ENCODE data around the gene STPG4.
"Not testable (repeated sequence)": the region's sequence is repeated elsewhere in the genome, so short reads cannot be mapped to it uniquely, and the experiment has no call there.

STPG4 gene

GRCh38 chr2:47174733-47175361, 19.7 kb upstream of the STPG4 start:
- Histone ChIP-seq H3K4me1 (ENCODE audit: control insufficient read depth in 2 of 2, insufficient read depth in 2 of 2, low read length in 2 of 2) (peaks cover 33 to 48% of the 10 kb centered on the region in 2 donors), H3K27me3 (ENCODE audit: control insufficient read depth in 2 of 2, insufficient read depth in 2 of 2, low read length in 2 of 2) (no peaks in the 10 kb centered on the region), H3K4me3 (ENCODE audit: low read length in 2 of 2) (peak overlapping the region; percentile 93 to 96), H3K9me3 (ENCODE audit: control insufficient read depth in 2 of 2, low read length in 2 of 2) (no peaks in the 10 kb centered on the region), H3K9ac (ENCODE audit: low read depth in 1 of 2, low read length in 2 of 2) (peak overlapping the region; percentile 99), H3K27ac (ENCODE audit: low read depth in 2 of 2, low read length in 2 of 2) (peak overlapping the region; percentile 97 to 99), H3K36me3 (ENCODE audit: control insufficient read depth in 2 of 2, insufficient read depth in 2 of 2, low read length in 2 of 2) (peaks cover 7 to 13% of the 10 kb centered on the region in 2 donors)

- Histone ChIP-seq H3K27ac (ENCODE audit: low read depth in 2 of 2, low read length in 2 of 2) (peak overlapping the region; percentile 97 to 99), H3K9me3 (ENCODE audit: control insufficient read depth in 2 of 2, low read length in 2 of 2) (no peaks in the 10 kb centered on the region), H3K36me3 (ENCODE audit: control insufficient read depth in 2 of 2, insufficient read depth in 2 of 2, low read length in 2 of 2) (peaks cover 10 to 17% of the 10 kb centered on the region in 2 donors), H3K9ac (ENCODE audit: low read depth in 1 of 2, low read length in 2 of 2) (peak overlapping the region; percentile 99), H3K4me1 (ENCODE audit: control insufficient read depth in 2 of 2, insufficient read depth in 2 of 2, low read length in 2 of 2) (peaks cover 33 to 48% of the 10 kb centered on the region in 2 donors), H3K4me3 (ENCODE audit: low read length in 2 of 2) (peak overlapping the region; percentile 93 to 96), H3K27me3 (ENCODE audit: control insufficient read depth in 2 of 2, insufficient read depth in 2 of 2, low read length in 2 of 2) (no peaks in the 10 kb centered on the region)
Measured at GRCh38 chr2:47173986-47174732, 19.1 kb upstream of the STPG4 start.

- H3K4me3 ChIP-seq (ENCODE audit: low read length in 2 of 2) = peak overlapping the region; percentile 37 to 93
Measured at GRCh38 chr2:47172922-47173695, 18.0 kb upstream of the STPG4 start.

GRCh38 chr2:47172156-47172921, 17.2 kb upstream of the STPG4 start:
- Histone ChIP-seq H3K36me3 (ENCODE audit: control insufficient read depth in 2 of 2, insufficient read depth in 2 of 2, low read length in 2 of 2) (peaks cover 15 to 21% of the 10 kb centered on the region in 2 donors), H3K9me3 (ENCODE audit: control insufficient read depth in 2 of 2, low read length in 2 of 2) (no peaks in the 10 kb centered on the region), H3K27ac (ENCODE audit: low read depth in 2 of 2, low read length in 2 of 2) (peak overlapping the region in 1 of 2 donors; percentile 97), H3K27me3 (ENCODE audit: control insufficient read depth in 2 of 2, insufficient read depth in 2 of 2, low read length in 2 of 2) (no peaks in the 10 kb centered on the region), H3K9ac (ENCODE audit: low read depth in 1 of 2, low read length in 2 of 2) (no peak overlapping the region), H3K4me3 (ENCODE audit: low read length in 2 of 2) (peak overlapping the region; percentile 22 to 93), H3K4me1 (ENCODE audit: control insufficient read depth in 2 of 2, insufficient read depth in 2 of 2, low read length in 2 of 2) (peaks cover 33 to 40% of the 10 kb centered on the region in 2 donors)

More at GRCh38 chr2:47172922-47173695, 18.0 kb upstream of the STPG4 start:
- no peaks in the 10 kb centered on the region for H3K9me3 ChIP-seq (ENCODE audit: control insufficient read depth in 2 of 2, low read length in 2 of 2)
- peak overlapping the region; percentile 97 to 99 for H3K27ac ChIP-seq (ENCODE audit: low read depth in 2 of 2, low read length in 2 of 2)
- peak overlapping the region; percentile 26 to 99 for H3K9ac ChIP-seq (ENCODE audit: low read depth in 1 of 2, low read length in 2 of 2)
- H3K27me3 ChIP-seq (ENCODE audit: control insufficient read depth in 2 of 2, insufficient read depth in 2 of 2, low read length in 2 of 2) = no peaks in the 10 kb centered on the region
- H3K4me1 ChIP-seq (ENCODE audit: control insufficient read depth in 2 of 2, insufficient read depth in 2 of 2, low read length in 2 of 2) = peaks cover 33 to 48% of the 10 kb centered on the region in 2 donors
- peaks cover 10 to 20% of the 10 kb centered on the region in 2 donors for H3K36me3 ChIP-seq (ENCODE audit: control insufficient read depth in 2 of 2, insufficient read depth in 2 of 2, low read length in 2 of 2)

- H3K9ac ChIP-seq (ENCODE audit: low read depth in 1 of 2, low read length in 2 of 2) = no peak overlapping the region
- peaks cover 25 to 28% of the 10 kb centered on the region in 2 donors for H3K36me3 ChIP-seq (ENCODE audit: control insufficient read depth in 2 of 2, insufficient read depth in 2 of 2, low read length in 2 of 2)
- no peak overlapping the region for H3K4me3 ChIP-seq (ENCODE audit: low read length in 2 of 2)
- no peaks in the 10 kb centered on the region for H3K9me3 ChIP-seq (ENCODE audit: control insufficient read depth in 2 of 2, low read length in 2 of 2)
- no peaks in the 10 kb centered on the region for H3K27me3 ChIP-seq (ENCODE audit: control insufficient read depth in 2 of 2, insufficient read depth in 2 of 2, low read length in 2 of 2)
- H3K27ac ChIP-seq (ENCODE audit: low read depth in 2 of 2, low read length in 2 of 2) = no peak overlapping the region
- H3K4me1 ChIP-seq (ENCODE audit: control insufficient read depth in 2 of 2, insufficient read depth in 2 of 2, low read length in 2 of 2) = peaks cover 33 to 40% of the 10 kb centered on the region in 2 donors
Measured at GRCh38 chr2:47169784-47170183, 14.7 kb upstream of the STPG4 start.

DNA sequence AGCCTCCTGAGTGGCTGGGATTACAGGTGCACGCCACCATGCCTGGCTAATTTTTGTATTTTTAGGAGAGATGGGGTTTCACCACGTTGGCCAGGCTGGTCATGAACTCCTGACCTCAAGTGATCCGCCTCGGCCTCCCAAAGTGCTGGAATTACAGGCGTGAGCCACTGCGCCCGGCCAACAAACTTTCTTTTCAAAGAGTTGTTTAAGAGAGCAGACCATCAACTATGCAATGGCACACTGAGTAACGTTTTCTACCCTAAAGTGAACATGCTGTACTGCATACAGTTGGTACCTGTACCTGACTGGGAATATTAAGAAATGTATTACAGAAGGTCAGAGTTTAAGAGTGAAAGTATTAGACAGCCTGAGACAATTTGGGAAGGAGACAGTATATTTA, 13.8 kb upstream of the STPG4 start:
- not testable (repeated sequence) for H3K9me3 ChIP-seq (ENCODE audit: control insufficient read depth in 2 of 2, low read length in 2 of 2); H3K27ac ChIP-seq (ENCODE audit: low read depth in 2 of 2, low read length in 2 of 2); H3K27me3 ChIP-seq (ENCODE audit: control insufficient read depth in 2 of 2, insufficient read depth in 2 of 2, low read length in 2 of 2); H3K4me3 ChIP-seq (ENCODE audit: low read length in 2 of 2); H3K9ac ChIP-seq (ENCODE audit: low read depth in 1 of 2, low read length in 2 of 2)
- Histone ChIP-seq H3K36me3 (ENCODE audit: control insufficient read depth in 2 of 2, insufficient read depth in 2 of 2, low read length in 2 of 2) (peaks cover 28% of the 10 kb centered on the region in 2 donors), H3K4me1 (ENCODE audit: control insufficient read depth in 2 of 2, insufficient read depth in 2 of 2, low read length in 2 of 2) (peaks cover 33 to 36% of the 10 kb centered on the region in 2 donors)

GRCh38 chr2:47167149-47167548, 12.0 kb upstream of the STPG4 start:
- Histone ChIP-seq H3K4me1 (ENCODE audit: control insufficient read depth in 2 of 2, insufficient read depth in 2 of 2, low read length in 2 of 2) (peaks cover 20 to 25% of the 10 kb centered on the region in 2 donors), H3K27ac (ENCODE audit: low read depth in 2 of 2, low read length in 2 of 2) (no peak overlapping the region), H3K9me3 (ENCODE audit: control insufficient read depth in 2 of 2, low read length in 2 of 2) (no peaks in the 10 kb centered on the region), H3K36me3 (ENCODE audit: control insufficient read depth in 2 of 2, insufficient read depth in 2 of 2, low read length in 2 of 2) (peaks cover 25 to 36% of the 10 kb centered on the region in 2 donors), H3K4me3 (ENCODE audit: low read length in 2 of 2) (no peak overlapping the region), H3K9ac (ENCODE audit: low read depth in 1 of 2, low read length in 2 of 2) (no peak overlapping the region), H3K27me3 (ENCODE audit: control insufficient read depth in 2 of 2, insufficient read depth in 2 of 2, low read length in 2 of 2) (no peaks in the 10 kb centered on the region)

- H3K9ac ChIP-seq (ENCODE audit: low read depth in 1 of 2, low read length in 2 of 2) = no peak overlapping the region
- no peaks in the 10 kb centered on the region for H3K9me3 ChIP-seq (ENCODE audit: control insufficient read depth in 2 of 2, low read length in 2 of 2)
- no peak overlapping the region for H3K4me3 ChIP-seq (ENCODE audit: low read length in 2 of 2)
- peaks cover 5 to 7% of the 10 kb centered on the region in 2 donors for H3K4me1 ChIP-seq (ENCODE audit: control insufficient read depth in 2 of 2, insufficient read depth in 2 of 2, low read length in 2 of 2)
- H3K27me3 ChIP-seq (ENCODE audit: control insufficient read depth in 2 of 2, insufficient read depth in 2 of 2, low read length in 2 of 2) = no peaks in the 10 kb centered on the region
- H3K36me3 ChIP-seq (ENCODE audit: control insufficient read depth in 2 of 2, insufficient read depth in 2 of 2, low read length in 2 of 2) = peaks cover 34 to 54% of the 10 kb centered on the region in 2 donors
- H3K27ac ChIP-seq (ENCODE audit: low read depth in 2 of 2, low read length in 2 of 2) = no peak overlapping the region
Measured at GRCh38 chr2:47165001-47165555, 10.0 kb upstream of the STPG4 start.

- H3K36me3 ChIP-seq (ENCODE audit: control insufficient read depth in 2 of 2, insufficient read depth in 2 of 2, low read length in 2 of 2) = peaks cover 36 to 62% of the 10 kb centered on the region in 2 donors
- no peak overlapping the region for H3K4me3 ChIP-seq (ENCODE audit: low read length in 2 of 2)
Measured at GRCh38 chr2:47162780-47163179, 7.7 kb upstream of the STPG4 start.

More at GRCh38 chr2:47162780-47163179, 7.7 kb upstream of the STPG4 start:
- H3K4me1 ChIP-seq (ENCODE audit: control insufficient read depth in 2 of 2, insufficient read depth in 2 of 2, low read length in 2 of 2) = peaks cover 5 to 7% of the 10 kb centered on the region in 2 donors
- no peaks in the 10 kb centered on the region for H3K27me3 ChIP-seq (ENCODE audit: control insufficient read depth in 2 of 2, insufficient read depth in 2 of 2, low read length in 2 of 2)
- no peak overlapping the region for H3K9ac ChIP-seq (ENCODE audit: low read depth in 1 of 2, low read length in 2 of 2)
- no peaks in the 10 kb centered on the region for H3K9me3 ChIP-seq (ENCODE audit: control insufficient read depth in 2 of 2, low read length in 2 of 2)
- H3K27ac ChIP-seq (ENCODE audit: low read depth in 2 of 2, low read length in 2 of 2) = no peak overlapping the region
